K562 (cell line): ENCODE measurements around the gene CCDC73. TPM values are rescaled to one million over a fixed set of nuclear protein-coding genes. Genes with fewer than 3 reads are reported as not detected.

Source experiments
- CBX1 ChIP-seq: sonication (generic); IDR thresholded peaks from 2 replicates; pipeline ENCODE4 v1.6.1; 2016; ENCODE audit warnings: antibody characterized with exemption, low read depth, mild to moderate bottlenecking
- CSDE1 ChIP-seq, 2 experiments: fragments of 450-650 bp; IDR thresholded peaks; 2 replicates each; pipeline ENCODE4 v1.6.1; 2016; ENCODE audit warnings: mild to moderate bottlenecking in 1 of 2
- HMG20B ChIP-seq: fragments of 250-450 bp; sonication (Bioruptor Pico); IDR thresholded peaks from 2 replicates; pipeline ENCODE4 v1.5.0; 2021; ENCODE audit warnings: mild to moderate bottlenecking
- MYC ChIP-seq, 2 experiments: fragments of 250-450 bp in 1 of 2; sonication (Bioruptor Pico) in 1 of 2; IDR thresholded peaks; 2 replicates each; pipeline versions ENCODE4 v1.5.1 to v1.6.1; 2012 to 2021; ENCODE audit warnings: low read depth in 2 of 2, borderline replicate concordance in 1 of 2, improper control_type of control experiment in 1 of 2, low read length in 1 of 2, mild to moderate bottlenecking in 1 of 2, moderate library complexity in 1 of 2
- ZC3H4 ChIP-seq: sonication (generic); formaldehyde crosslinking; IDR thresholded peaks from 2 replicates; pipeline ENCODE4 v1.9.0; 2021; ENCODE audit warnings: missing genetic modification reagents, borderline replicate concordance
- ZNF184 ChIP-seq: sonication (generic); formaldehyde crosslinking; IDR thresholded peaks from 2 replicates; pipeline ENCODE4 v1.5.0; 2020; ENCODE audit warnings: missing genetic modification reagents
- ZNF311 ChIP-seq: fragments of 250-450 bp; sonication (Bioruptor Pico); IDR thresholded peaks from 2 replicates; pipeline ENCODE4 v1.4.0; 2020; ENCODE audit warnings: mild to moderate bottlenecking, moderate library complexity
- polyA plus RNA-seq, 8 experiments: library from polyadenylated mRNA; depleted of rRNA in 4 of 8; stranded (reverse) in 5 of 8; unstranded in 3 of 8; fragments of >200 nt; fragmentation: Nextera tagmentation in 2 of 8; fragmentation: Illumina TruSeq in 1 of 8; extraction: Ambion mirVana in 2 of 8; extraction: Trizol in 1 of 8; gene quantifications; 2 replicates each; pipeline versions ENCODE4 v1.2.1 to v1.2.3, GENCODE V29; 2011 to 2014; ENCODE audit warnings: inconsistent platforms in 1 of 8, missing spikeins in 1 of 8
- total RNA-seq, 7 experiments: library from RNA; depleted of rRNA in 6 of 7; stranded (reverse); fragments of >200 nt in 6 of 7; fragmentation: Illumina TruSeq in 2 of 7; extraction: Trizol in 2 of 7; gene quantifications; 2 replicates each; pipeline versions ENCODE4 v1.2.1 to v1.2.3, GENCODE V29; 2011 to 2021; ENCODE audit warnings: low replicate concordance in 1 of 7
- TF ChIP-seq, protein P1 (sequence below), 2 experiments: fragments of 450-650 bp; formaldehyde crosslinking in 1 of 2; IDR thresholded peaks; 2 replicates each; pipeline versions ENCODE4 v1.4.0 to v1.6.1; 2014 to 2020; ENCODE audit warnings: mild to moderate bottlenecking in 2 of 2, borderline replicate concordance in 1 of 2, low read depth in 1 of 2
- TF ChIP-seq, protein P2 (sequence below): sonication (generic); formaldehyde crosslinking; IDR thresholded peaks from 2 replicates; pipeline ENCODE4 v1.8.1; 2022; ENCODE audit warnings: missing genetic modification reagents
- TF ChIP-seq, protein P3 (sequence below), 2 experiments: fragments of 450-650 bp; conservative IDR thresholded peaks; 2 replicates each; pipeline ENCODE4 v1.6.1; 2017; ENCODE audit warnings: mild to moderate bottlenecking in 2 of 2, moderate library complexity in 2 of 2
- TF ChIP-seq, protein P4 (sequence below): fragments of 200-800 bp; sonication (Bioruptor generic); IDR thresholded peaks from 2 replicates; pipeline ENCODE4 v1.6.1; 2017; ENCODE audit warnings: missing genetic modification characterization, missing compliant biosample characterization

The CCDC73 gene
- total and polyA plus RNA-seq, 9 of the 15 experiments (the other 6 are each of a cell fraction or from before 2014, with no cell fraction given) = 0.20 to 0.21 TPM; not detected in 7

DNA sequence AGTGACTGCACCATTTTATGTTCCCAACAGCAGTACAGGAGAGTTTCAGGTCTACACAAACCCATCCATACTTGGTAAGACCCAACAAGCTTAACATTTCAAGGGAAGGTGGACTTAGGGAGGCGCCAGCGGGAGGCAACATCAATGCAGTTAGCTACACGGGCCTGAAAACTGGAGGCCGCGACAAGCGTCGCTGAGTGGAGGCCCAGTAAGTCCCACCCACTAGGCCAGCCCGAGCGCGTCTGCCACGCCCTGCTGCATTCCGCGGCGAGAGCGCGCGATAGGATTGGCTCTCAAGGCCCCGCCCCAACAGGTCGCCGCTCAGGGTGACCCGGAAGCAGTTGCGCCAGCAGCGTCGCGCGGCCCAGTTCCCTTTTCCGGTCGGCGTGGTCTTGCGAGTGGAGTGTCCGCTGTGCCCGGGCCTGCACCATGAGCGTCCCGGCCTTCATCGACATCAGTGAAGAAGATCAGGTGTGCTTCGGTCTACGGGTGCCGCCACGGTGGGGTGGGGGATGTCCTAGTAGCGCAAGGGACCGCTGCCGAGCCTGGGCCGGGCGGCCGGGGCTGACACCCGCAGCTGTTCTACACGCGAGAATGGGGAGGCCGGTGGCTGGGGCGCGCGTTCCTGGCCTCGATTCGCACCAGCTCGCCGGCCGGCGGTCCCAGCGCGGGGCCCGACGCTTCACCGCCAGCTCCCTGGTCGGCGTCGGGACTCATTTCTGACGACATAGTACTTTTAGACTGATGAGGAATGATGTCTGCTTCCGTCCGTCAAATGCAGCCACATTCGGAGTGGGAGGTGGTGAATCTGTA is 210.8 kb downstream of the CCDC73 start, which contains the start of gene EIF3M (continued):
- TF ChIP-seq, protein P1, sequence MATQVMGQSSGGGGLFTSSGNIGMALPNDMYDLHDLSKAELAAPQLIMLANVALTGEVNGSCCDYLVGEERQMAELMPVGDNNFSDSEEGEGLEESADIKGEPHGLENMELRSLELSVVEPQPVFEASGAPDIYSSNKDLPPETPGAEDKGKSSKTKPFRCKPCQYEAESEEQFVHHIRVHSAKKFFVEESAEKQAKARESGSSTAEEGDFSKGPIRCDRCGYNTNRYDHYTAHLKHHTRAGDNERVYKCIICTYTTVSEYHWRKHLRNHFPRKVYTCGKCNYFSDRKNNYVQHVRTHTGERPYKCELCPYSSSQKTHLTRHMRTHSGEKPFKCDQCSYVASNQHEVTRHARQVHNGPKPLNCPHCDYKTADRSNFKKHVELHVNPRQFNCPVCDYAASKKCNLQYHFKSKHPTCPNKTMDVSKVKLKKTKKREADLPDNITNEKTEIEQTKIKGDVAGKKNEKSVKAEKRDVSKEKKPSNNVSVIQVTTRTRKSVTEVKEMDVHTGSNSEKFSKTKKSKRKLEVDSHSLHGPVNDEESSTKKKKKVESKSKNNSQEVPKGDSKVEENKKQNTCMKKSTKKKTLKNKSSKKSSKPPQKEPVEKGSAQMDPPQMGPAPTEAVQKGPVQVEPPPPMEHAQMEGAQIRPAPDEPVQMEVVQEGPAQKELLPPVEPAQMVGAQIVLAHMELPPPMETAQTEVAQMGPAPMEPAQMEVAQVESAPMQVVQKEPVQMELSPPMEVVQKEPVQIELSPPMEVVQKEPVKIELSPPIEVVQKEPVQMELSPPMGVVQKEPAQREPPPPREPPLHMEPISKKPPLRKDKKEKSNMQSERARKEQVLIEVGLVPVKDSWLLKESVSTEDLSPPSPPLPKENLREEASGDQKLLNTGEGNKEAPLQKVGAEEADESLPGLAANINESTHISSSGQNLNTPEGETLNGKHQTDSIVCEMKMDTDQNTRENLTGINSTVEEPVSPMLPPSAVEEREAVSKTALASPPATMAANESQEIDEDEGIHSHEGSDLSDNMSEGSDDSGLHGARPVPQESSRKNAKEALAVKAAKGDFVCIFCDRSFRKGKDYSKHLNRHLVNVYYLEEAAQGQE (IDR thresholded peaks at IDR 0.05; ENCODE audit: borderline replicate concordance) = no peak
- TF ChIP-seq, protein P1 (CRISPR knock-in tag; IDR thresholded peaks at IDR 0.05; ENCODE audit: low read depth) = no peak
- TF ChIP-seq, protein P2, sequence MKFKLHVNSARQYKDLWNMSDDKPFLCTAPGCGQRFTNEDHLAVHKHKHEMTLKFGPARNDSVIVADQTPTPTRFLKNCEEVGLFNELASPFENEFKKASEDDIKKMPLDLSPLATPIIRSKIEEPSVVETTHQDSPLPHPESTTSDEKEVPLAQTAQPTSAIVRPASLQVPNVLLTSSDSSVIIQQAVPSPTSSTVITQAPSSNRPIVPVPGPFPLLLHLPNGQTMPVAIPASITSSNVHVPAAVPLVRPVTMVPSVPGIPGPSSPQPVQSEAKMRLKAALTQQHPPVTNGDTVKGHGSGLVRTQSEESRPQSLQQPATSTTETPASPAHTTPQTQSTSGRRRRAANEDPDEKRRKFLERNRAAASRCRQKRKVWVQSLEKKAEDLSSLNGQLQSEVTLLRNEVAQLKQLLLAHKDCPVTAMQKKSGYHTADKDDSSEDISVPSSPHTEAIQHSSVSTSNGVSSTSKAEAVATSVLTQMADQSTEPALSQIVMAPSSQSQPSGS (CRISPR knock-in tag) = no peak
- TF ChIP-seq HMG20B (CRISPR knock-in tag) = no peak
- TF ChIP-seq, protein P3, sequence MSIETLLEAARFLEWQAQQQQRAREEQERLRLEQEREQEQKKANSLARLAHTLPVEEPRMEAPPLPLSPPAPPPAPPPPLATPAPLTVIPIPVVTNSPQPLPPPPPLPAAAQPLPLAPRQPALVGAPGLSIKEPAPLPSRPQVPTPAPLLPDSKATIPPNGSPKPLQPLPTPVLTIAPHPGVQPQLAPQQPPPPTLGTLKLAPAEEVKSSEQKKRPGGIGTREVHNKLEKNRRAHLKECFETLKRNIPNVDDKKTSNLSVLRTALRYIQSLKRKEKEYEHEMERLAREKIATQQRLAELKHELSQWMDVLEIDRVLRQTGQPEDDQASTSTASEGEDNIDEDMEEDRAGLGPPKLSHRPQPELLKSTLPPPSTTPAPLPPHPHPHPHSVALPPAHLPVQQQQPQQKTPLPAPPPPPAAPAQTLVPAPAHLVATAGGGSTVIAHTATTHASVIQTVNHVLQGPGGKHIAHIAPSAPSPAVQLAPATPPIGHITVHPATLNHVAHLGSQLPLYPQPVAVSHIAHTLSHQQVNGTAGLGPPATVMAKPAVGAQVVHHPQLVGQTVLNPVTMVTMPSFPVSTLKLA (conservative IDR thresholded peaks at IDR 0.05) = peak; percentile 90 to 96
- TF ChIP-seq, protein P4, sequence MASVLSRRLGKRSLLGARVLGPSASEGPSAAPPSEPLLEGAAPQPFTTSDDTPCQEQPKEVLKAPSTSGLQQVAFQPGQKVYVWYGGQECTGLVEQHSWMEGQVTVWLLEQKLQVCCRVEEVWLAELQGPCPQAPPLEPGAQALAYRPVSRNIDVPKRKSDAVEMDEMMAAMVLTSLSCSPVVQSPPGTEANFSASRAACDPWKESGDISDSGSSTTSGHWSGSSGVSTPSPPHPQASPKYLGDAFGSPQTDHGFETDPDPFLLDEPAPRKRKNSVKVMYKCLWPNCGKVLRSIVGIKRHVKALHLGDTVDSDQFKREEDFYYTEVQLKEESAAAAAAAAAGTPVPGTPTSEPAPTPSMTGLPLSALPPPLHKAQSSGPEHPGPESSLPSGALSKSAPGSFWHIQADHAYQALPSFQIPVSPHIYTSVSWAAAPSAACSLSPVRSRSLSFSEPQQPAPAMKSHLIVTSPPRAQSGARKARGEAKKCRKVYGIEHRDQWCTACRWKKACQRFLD = no peak
- TF ChIP-seq CSDE1 (IDR thresholded peaks at IDR 0.05) = no peak
- TF ChIP-seq ZNF184 (CRISPR knock-in tag) = no peak
- TF ChIP-seq ZNF311 (CRISPR knock-in tag) = no peak
- peak; percentile 98 for TF ChIP-seq MYC (IDR thresholded peaks at IDR 0.05; ENCODE audit: low read depth, low read length)
- TF ChIP-seq MYC (CRISPR knock-in tag; IDR thresholded peaks at IDR 0.05; ENCODE audit: borderline replicate concordance, low read depth) = peak; percentile 74; the same call in 1 of the 2 replicates
- peak; percentile 78; the same call in 1 of the 2 replicates for TF ChIP-seq CBX1
- no peak for TF ChIP-seq ZC3H4 (CRISPR knock-in tag)
